ENCODE measurements around the gene MOB3B.

The MOB3B gene

DNA sequence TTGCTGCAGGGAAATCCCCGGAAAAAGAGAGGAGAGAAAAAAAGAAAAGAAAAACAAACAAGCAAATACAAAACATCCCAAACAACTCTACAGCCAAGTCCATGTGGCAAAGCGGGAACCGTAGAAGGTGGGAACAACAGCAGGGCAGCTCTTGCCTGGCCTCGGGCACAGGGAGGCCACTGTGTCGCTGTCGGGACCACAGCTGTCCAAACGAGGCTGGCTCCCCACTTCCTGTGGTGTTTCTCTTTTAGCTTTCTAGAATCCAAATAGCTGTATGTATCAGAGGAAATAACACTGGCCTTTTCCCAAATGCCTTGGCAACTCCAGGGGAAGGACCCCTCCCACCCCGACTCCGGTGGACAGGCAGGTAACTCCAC is 191.1 kb downstream of the MOB3B start:
- no peak for DNase-seq (ENCODE audit: low spot score)

DNA sequence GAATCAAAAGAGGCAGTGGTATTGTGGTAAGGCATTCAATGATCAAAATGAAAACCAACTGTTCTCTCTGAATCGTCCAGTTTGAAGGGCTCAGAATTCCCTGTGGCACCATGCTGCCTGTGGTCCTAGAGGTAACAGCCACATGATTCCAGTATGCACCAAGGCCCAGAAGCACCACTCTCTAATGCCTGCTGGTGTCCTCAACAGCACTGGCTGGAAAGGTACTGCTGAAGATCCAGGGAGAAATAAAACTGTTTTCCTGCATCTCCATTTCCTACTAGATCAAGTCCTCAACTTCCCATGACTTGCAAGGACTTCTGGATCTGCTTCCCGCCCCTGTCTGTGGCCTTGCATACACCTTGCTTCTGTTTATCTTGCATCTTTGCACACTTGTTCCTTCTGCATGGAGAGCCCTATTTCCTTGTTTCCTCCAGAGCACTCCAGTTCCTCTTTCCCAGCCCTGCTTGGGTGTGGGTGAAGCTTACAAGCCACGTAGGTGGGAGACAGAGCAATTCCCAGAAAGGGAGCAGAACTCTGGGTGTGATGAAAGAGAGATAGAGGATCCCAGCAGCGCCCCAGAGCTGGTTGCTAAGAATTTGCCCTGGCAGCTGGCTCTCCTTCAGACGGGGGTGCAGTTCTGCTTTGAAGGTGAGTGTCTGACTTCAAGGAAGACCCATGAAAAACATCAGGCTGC is 191.6 kb downstream of the MOB3B start:
- no peak for DNase-seq (ENCODE audit: low spot score)

DNA sequence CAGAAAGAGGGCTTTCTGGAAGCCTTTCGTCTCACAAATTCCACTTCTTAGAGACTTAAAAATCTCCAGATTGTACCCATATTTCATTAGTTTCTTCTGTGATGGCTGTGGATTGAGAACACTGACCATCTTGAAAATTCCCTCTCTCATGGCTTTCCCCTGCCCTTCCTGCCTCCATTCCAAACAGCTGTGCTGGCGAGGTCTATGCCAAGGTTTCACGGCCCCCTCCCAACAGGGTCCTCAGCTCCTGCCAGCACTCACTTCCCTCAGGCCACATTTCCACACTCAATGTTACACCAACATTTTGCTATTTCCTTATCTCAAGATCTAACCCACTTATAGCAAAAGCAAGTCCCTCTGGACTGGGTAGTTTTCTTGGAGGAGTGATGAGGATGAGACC is 192.4 kb downstream of the MOB3B start:
- DNase-seq (ENCODE audit: low spot score), result no peak

DNA sequence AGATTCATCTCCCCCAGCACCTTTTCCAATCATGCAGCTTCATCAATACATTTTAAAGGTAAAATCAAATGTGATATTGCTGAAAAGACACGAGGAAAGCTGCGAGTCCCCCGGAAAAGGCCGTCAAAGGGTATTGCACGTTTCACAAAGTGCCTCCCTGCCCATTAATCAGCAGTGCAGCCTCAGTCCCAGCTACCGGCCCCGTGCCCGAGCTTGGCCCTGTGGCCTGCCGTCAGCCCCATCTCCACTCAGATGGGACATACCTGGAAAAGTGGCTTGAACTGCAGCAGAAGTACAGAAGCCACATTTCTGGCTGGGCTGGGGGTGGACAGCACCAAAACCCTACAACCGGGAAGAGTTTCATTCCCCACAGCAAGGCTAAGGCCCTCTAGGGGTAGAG is 192.8 kb downstream of the MOB3B start:
- no peak for DNase-seq (ENCODE audit: low spot score)

DNA sequence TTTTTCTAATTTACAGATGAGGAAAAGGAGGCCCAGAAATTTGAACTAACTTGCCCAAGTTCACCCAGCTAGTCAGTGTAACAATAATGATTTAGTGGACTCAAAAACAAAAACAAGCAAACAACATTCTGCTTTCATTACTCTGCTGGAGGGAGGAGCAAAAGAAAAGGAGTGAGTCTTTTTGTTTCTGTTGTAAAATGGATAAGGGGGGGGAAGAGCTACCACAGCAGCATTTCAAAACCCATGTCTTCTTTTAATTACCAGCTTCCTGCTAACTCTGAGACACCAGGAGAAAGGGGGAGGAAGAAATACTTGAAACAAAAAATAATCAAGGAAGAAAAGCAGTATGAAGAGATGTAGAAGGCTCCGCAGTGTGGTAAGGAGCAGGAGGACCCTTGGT is 193.5 kb downstream of the MOB3B start:
- DNase-seq (ENCODE audit: low spot score), result no peak

DNA sequence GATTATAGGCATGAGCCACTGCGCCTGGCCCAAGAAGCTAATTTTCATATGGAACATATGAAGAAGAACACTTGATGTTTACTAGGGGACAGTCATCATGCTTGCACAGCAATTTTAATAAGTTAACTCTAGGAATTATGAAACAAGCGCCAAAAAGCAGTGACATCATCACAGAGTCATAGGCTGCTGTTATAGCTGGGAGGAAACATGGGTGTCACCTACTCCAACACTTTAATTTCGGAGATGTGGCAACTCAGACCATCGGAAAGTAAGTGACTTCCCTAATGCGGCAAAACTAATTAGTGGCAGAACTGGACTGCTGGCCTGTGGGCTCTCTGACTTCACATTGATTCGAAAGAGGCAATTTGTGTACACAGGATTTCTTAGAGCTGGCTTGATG is 194.5 kb downstream of the MOB3B start:
- DNase-seq (ENCODE audit: low spot score), result peak; percentile 6

DNA sequence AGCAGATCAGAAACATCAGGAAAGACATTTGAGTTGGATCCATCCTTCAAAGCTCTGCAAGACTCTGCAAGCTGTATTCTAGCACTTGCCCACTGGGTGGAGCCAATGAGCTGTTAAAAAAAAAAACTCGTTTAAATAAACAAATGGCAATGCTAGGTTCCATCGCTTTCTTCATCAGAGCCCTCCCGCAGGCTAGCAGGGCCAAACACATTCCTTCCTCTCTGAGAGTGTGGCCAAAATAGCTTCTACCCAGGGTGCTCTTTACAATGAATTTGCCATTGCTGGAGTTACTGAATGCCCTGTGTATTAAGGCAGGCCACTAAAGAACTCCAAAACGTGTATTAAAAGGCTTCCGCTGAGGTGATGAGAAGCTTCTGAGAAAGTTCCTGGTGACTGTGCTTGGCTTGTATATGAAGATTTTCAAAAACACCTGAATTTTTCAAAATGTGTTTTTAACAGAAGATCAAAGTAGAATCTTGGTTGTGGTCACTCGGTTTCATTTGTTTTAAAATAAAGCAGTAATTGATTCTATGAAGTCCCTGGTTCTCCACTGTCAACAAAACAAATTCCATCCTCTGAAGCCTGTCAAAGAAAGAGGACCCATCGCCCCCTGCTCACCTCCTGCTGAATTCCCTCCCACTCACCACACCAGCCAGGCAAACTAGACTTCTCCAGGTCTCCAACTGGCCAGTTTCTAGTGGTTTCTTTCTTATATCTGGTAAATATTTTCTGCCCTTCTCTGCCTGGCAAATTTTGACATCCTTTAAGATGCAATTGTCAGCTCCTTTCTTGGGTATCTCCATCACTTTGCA is 196.2 kb downstream of the MOB3B start:
- DNase-seq (ENCODE audit: low spot score), result peak; percentile 79

DNA sequence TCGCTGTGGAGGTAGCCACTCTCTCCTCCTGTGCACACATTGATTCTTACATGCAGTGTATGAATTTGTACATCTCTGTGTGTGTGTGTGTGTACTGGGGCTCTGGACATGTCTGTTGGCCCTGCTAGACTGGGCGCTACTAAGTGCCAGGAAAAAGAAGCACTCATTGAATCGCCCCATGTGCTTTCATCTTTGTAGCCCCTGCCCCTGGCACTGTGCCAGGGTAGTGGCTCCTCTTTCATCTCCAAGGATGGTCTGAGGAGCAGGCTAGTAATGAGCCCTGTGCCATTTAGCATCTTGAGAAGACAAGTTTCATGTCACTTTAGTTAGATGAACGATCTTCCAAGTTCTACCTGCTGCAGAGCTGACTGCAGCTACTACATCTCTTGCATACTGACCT is 198.2 kb downstream of the MOB3B start:
- no peak for DNase-seq (ENCODE audit: low spot score)

DNA sequence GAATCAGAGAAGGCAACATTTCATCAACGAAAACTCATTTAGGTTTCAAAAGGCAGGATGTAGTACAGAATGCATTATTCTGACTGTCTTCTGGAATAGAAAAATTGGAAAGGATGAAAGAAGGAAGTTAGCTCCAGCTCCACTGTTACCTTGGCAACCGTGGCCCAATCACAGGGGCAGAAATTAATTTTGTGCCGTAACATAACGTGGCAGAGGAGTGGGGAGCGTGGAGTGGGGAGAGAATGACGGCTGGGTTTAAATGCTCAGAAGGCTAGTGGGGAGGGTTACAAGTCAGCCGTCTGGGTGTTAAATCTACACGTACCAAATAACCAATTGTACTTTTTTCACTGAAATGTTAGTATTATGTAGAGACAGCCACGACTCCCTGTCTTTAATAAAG is 200.3 kb downstream of the MOB3B start:
- no peak for DNase-seq (ENCODE audit: low spot score)

DNA sequence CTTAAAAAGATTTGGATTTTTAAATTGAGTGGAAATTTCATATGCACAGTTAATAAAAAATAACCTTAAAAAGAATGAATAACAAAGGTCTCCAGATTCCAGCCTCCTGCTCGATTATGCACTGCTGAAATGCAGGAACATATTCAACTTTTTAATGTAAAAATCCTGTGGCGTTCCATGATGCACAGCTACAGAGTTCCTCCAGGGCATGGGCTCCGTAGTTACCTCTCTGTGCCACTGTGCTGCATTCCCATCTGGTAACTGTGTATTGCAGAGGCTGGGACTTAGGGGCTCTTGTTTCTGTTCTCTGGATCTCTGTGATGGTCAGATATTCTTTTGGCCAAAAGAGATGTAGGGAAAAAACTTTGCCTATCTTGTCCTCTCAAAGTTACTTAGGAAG is 201.1 kb downstream of the MOB3B start:
- DNase-seq (ENCODE audit: low spot score), result no peak

DNA sequence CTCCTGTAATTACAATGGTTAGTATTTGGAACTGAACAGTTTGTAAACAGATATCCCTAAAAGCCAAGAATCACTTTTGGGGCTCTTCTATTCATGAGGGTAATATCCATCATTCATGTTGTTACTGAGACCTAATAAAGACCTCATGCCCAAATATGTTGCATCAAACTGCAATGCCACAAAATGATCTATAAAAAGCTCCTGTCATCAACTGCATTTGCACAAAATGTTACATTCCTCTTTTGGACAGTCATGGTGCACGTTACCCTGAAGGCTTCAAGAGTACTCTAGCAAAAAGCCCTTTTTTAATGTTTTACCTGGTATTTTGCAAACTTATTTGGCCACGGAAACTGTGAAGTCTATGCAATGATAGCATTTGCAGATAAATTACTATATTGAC is 218.4 kb downstream of the MOB3B start:
- DNase-seq (ENCODE audit: low spot score), result no peak

DNA sequence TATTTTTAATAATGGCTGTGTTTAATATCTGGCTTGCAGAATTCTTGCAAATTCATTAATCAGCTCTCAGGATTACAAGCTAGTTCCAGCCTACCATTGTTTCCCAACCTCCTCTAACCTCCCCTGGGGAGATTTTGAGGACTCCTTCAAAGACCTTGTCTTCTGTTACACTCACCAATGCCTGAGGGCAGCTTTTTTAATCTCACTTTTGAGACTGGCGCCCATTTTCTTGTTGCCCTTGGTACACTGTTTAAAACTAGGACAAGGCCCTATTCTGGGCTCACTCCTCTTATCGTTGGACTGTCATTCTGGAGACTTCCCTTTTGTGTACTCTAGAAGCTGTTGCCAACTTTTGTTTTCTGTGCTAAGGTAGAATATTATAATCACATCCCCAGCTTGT is 219.0 kb downstream of the MOB3B start:
- no peak for DNase-seq (ENCODE audit: low spot score)

DNA sequence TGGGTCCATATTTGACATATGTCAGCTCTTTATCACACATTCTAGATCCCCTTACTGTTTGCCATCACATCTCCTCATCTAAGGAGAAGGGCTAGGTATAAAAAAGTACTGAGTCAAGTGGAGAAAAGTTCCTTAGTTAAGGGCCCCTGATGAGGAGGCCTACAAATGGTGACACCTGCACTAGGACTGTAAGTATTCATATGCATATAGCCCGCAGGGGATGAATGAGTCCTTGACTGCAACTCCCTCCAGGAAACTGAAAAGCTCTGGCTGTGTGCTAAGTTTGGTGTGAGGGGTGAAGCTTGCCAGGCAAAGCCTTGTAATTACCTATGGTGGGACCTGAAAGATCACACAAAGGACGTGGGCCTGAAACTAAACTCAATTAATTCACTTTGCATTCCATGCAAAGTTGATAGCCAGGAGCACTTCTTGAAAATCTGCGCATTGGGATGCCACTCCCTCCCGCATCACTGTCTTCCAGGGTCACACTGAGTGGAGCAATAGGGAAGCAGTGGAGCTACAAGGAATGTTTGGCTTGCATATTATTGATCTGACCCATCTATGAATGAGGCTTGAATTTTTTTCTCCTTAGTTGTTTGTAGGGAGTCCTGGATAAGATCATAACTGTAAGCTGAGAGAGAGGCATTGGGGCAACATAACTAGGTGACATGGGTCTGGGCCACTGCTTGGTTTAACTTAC is 220.8 kb downstream of the MOB3B start:
- DNase-seq (ENCODE audit: low spot score), result no peak

DNA sequence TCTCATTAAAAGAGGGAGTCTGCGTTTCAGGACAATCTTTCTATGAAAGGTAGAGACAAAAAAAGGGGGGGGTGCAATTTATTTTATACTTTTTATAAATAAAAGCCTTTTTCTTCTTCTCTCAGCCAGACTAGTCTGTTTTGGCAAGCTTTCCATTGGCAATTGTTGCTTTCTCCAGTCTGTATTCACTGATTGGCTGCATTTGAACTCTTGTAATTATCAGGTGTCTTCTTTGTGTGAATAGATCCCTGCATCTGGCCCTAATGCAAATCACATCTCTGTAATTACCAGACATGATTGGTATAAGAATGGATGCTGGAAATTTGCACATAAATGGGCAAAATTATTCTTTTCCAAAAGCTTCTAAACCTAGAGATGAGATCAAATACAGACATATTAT is 225.1 kb downstream of the MOB3B start:
- no peak for DNase-seq (ENCODE audit: low spot score)

DNA sequence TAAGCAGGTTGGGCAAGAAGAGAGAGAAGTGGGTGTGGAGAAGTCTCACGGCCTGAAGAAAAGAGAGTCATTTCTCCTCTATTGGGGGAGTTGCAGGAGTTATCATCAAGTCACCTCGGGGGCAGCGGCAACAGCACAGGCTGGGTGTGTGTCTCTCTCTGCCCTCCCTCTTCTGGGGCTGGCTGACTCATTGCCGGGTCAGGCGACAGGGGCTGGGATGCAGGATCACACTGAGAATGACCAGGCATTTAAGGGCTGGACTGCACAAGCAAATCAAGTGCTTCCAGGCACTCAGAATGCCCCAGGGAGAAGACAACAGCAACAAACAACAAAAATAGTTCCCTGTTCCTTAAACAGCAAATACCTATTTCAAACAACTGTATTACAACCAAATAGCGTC is 226.4 kb downstream of the MOB3B start:
- DNase-seq (ENCODE audit: low spot score), result peak; percentile 2

DNA sequence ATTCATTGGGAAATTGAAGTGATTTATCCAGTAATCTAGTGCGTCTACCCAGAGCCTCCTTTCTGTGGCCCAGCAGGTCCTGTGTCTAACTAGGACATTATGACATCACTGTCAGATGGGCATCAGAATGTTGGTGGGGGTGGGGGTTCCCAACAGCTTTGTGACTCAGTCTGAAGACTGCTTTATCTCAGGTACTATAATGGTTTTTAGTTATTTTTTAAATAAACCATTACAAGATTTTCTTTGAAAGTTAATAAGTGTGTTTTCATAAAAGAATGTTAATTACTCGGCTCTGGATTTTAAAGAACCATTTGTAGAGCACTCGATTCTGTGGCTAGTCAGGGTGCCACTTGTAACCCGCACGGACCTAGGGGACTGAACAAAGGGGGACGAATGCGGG is 232.6 kb downstream of the MOB3B start, which contains the start of gene EQTN:
Gene EQTN (minus strand): TSS at position 101 of the 400 bp plus-strand sequence. CDS start 95 bp downstream, at position 6.
- no peak for DNase-seq (ENCODE audit: low spot score)

DNA sequence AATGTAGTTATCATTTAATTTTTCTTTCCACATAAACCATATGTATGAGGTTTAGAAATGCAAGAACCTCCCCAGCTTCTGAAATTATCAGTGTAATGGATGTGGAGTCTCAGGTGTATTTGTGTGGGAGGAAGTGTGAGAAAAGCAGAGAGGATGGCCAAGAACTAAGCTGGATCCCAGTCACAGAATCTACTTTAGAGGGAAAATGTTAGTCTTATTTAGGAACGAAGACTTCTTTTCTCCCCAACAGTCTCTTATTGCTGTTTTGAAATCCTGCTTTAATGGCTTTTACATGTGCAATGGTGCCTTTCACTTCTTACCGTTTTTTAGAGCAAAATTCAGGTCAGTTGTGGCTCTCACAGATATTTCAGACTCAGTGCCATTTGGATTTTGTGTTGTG is 235.6 kb downstream of the MOB3B start:
- no peak for DNase-seq (ENCODE audit: low spot score)

DNA sequence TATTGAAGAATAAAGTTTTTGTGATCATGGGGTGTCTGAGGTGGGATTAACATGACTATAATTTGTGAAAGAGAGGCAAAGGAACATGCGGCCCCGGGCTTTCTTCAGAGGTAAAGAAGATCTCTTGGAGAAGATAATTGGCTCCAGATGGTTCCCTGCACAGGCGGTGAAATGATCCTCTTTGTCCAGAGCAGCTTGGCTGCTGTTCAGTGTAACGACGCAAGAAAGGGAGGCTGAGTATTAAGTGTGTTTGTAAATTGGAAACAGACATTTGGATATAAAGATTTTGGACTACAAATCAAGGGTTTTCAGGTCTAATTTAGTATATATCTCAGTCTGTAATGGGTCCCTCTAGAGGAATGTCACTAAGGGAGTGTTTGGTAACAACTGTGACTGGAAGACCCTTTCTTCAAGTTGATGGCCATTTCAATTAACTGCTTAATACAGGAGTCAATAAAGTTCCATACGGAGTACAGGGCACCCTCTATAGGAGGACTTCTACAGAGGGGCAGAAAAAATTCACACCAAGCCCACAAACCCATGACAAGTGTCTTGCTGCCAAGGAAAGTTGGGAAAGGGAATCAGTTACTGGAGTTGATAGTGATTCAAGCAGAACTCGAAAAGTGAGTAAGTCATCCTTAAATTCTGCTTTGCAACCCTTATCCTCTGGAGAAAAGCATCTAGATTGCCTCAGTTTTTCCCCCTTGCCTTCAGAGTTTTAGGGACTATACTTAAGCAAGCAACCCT is 236.8 kb downstream of the MOB3B start:
- no peak for DNase-seq (ENCODE audit: low spot score)

DNA sequence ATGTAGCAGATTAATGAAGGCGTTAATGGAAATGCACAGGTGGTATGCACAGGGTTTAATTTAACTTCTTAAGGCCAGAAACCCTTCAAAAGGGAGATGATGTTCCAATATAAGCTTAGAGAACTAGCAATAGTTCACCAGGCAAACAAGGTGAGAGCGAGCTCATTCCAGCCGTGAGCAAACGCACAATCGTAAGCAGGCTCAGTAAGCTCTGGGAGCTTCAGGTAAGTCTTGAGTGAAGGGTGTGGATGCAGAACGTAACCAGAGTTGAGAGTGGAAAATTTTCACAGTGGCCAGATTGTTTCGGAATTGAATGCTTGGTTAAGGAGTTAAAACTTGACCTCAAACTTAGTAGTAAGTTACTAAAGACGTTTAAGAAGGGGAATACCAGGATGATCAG is 238.3 kb downstream of the MOB3B start:
- no peak for DNase-seq (ENCODE audit: low spot score)

DNA sequence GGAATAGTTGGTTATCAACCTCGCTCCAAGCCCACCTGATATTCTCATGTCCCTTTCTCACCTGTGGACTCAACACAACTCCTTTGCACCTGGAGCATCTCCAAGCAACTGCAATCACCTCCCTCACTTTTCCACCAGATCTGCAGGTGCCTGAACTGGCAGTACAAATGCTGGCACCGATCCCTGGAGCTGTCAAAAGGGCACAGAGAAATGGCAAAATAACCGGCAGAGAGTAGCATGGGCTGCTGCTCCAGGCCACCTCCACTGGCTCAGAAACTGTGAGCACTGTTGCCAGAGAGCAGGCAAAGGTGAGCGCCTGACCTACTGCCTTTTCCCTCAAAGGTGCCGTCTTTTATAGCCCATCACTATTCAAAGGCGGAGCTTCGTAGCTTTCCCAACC is 247.3 kb downstream of the MOB3B start:
- no peak for DNase-seq (ENCODE audit: low spot score)

DNA sequence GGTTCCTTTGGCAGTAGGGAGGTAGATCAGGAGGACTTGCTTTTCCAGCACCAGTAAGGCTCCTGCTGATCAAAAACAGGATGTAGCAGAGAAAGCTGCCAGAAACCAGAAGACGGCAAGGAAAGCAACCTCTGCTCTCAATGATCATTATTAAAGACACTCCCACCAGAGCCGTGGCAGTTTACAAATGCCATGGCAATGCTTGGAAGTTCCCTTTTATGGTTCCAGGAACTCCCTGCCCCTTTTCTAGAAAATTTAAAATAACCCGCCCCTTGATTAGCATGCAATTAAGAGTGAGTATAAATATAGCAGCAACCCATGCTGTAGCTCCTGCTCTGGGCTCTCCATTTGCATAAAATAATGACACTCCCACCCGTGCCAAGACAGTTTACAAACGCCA is 248.8 kb downstream of the MOB3B start:
- no peak for DNase-seq (ENCODE audit: low spot score)

DNA sequence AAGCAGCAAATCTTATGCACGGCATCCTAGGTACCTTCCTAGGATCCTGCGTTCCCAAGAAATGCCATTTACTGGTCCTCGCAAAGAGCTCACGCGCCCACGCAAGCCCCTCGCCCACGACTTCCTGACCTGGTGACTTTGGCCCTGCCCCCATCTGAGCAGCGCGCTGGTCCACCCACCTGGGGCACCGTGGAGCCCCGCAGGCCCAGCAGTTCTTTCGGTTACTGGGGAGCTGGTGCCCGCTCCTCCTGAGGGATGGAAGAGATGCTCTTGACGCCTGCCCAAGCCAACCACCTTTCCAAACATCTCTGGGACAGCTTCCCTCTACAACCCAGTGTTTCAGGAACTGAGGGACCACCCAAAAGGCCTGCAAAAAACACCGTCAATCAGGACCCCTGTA is 249.4 kb downstream of the MOB3B start:
- no peak for DNase-seq (ENCODE audit: low spot score)
